D721Med (cell line): ENCODE results near the gene RBM8A.
"Not testable (repeated sequence)": the region's sequence is repeated elsewhere in the genome, so short reads cannot be mapped to it uniquely, and the experiment has no call there.

Experiments used
- DNase-seq: peaks from one replicate; pipeline ENCODE4 v3.0.0; 2011; ENCODE audit warnings: low spot score; ENCODE audit not compliant: insufficient read length
- FAIRE-seq: peaks from 2 replicates; lab custom pipeline; 2011; peaks lifted over from hg19 to GRCh38; lab: Jason Lieb, UNC
- TF ChIP-seq, protein P1 (sequence below): IDR thresholded peaks from 2 replicates; pipeline ENCODE4 v1.5.1; 2012; ENCODE audit warnings: mild to moderate bottlenecking, control low read depth; ENCODE audit not compliant: insufficient read depth; ENCODE audit errors: missing control alignments

RBM8A gene

DNA sequence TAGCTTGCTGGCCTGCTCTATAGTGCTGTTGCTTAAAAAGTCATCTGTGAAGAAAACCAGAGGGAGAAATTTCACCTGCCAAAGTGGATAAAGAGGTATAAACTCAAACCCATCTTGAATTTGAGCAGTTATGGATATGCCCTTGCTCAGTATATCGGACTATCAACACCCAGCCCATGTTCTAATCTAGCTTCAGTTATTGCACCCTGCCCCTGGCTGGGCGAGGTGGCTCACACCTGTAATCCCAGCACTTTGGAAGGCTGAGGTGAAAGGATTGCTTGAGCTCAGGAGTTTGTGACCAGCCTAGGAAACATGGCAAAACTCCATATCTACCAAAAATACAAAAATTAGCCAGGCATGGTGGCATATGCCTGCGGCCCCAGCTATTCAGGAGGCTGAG, 17.2 kb upstream of the RBM8A start:
- TF ChIP-seq, protein P1, sequence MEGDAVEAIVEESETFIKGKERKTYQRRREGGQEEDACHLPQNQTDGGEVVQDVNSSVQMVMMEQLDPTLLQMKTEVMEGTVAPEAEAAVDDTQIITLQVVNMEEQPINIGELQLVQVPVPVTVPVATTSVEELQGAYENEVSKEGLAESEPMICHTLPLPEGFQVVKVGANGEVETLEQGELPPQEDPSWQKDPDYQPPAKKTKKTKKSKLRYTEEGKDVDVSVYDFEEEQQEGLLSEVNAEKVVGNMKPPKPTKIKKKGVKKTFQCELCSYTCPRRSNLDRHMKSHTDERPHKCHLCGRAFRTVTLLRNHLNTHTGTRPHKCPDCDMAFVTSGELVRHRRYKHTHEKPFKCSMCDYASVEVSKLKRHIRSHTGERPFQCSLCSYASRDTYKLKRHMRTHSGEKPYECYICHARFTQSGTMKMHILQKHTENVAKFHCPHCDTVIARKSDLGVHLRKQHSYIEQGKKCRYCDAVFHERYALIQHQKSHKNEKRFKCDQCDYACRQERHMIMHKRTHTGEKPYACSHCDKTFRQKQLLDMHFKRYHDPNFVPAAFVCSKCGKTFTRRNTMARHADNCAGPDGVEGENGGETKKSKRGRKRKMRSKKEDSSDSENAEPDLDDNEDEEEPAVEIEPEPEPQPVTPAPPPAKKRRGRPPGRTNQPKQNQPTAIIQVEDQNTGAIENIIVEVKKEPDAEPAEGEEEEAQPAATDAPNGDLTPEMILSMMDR, result no peak
- no peak for FAIRE-seq

GRCh38 chr1:145942871-145943270, 15.6 kb upstream of the RBM8A start:
- TF ChIP-seq, protein P1, result no peak
- FAIRE-seq (no peak), DNase-seq (no peak)

More for the DNA sequence above, 17.2 kb upstream of the RBM8A start:
- DNase-seq, result no peak

GRCh38 chr1:145942405-145942804, 15.1 kb upstream of the RBM8A start:
- DNase-seq, result no peak
- TF ChIP-seq, protein P1, result no peak
- FAIRE-seq, result no peak

DNA sequence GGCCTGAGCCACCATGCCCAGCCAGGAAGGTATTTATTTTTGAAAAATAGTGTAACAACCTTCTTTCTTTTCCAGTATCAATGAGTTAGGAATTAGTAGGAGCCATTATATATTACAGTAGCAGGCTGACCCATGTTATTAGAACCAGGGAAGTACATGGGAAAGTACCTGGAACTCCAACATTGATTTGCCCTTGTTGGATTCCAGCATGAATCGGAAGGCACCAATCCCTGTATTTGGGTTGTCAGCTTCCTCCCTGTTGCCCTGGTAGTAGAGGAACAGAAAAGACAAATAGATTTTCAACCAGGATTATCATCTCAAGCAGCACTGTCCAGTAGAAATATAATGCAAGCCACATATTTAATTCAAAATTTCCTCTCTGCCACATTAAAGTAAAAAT, 10.2 kb upstream of the RBM8A start:
- DNase-seq (no peak), FAIRE-seq (no peak)
- TF ChIP-seq, protein P1, result no peak

GRCh38 chr1:145936247-145936646, 9.0 kb upstream of the RBM8A start:
- FAIRE-seq, result no peak
- TF ChIP-seq, protein P1, result no peak
- no peak for DNase-seq

DNA sequence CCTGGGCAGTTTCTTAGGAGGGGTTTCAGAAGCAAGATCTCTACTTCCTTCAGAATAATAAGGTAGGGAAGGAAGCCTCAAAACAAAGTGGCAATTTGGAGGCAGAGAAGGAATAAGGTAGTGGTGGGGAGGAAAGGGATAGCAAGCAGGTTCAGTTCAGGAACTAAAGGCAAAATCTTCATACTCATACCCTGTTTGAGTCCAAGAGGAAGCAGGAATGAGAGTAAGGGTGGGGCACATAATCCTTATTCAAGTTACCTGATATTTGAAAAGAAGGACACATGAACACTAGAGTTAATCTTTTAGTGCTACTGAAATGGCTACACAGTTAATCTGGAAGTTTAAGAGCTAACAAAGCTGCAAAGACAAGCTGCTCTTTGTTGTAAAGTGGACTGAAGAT, 8.4 kb upstream of the RBM8A start:
- no peak for FAIRE-seq
- TF ChIP-seq, protein P1, result no peak
- DNase-seq, result no peak

DNA sequence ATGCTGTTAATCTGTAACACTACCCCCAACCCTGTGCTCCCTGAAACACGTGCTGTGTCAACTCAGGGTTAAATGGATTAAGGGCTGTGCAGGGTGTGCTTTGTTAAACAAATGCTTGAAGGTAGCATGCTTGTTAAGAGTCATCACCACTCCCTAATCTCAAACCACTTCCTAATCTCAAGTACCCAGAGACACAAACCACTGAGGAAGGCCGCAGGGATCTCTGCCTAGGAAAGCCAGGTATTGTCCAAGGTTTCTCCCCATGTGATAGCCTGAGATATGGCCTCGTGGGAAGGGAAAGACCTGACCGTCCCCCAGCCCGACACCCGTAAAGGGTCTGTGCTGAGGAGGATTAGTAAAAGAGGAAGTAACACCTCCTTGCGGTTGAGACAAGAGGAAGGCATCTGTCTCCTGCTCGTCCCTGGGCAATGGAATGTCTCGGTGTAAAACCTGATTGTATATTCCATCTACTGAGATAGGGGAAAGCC, 5.3 kb upstream of the RBM8A start:
- not testable (repeated sequence) for DNase-seq, FAIRE-seq
